H1 (cell line): ENCODE data around the gene ABCC2. TPM values are rescaled to one million over a fixed set of nuclear protein-coding genes. Genes with fewer than 3 reads are reported as not detected.
A peak's percentile ranks its signal among the peaks of the same experiment; 100 is the strongest.

Source experiments
- CTCF ChIA-PET: fragments of 300-600 bp; sonication (Branson Sonifier 250); formaldehyde crosslinking; loops from one replicate; lab custom pipeline; 2021; ENCODE audit not compliant: partially characterized antibody; lab: Charles Lee
- POLR2A ChIA-PET: fragments of 300-600 bp; sonication (Branson Sonifier 250); formaldehyde crosslinking; loops from one replicate; lab custom pipeline; 2021; ENCODE audit warnings: inconsistent platforms; ENCODE audit not compliant: partially characterized antibody; lab: Charles Lee
- DNase-seq, 2 experiments: peaks; one replicate each; pipeline versions ENCODE4 v3.0.0 to v3.0.0-alpha.2; 2010 to 2022; ENCODE audit warnings: low spot score in 2 of 2, low read depth in 1 of 2, mixed read lengths in 1 of 2
- FAIRE-seq: peaks from 2 replicates; lab custom pipeline; 2011; peaks lifted over from hg19 to GRCh38; lab: Jason Lieb, UNC
- H2AFZ ChIP-seq: 2 replicates; pipeline ENCODE4 v1.8.1; 2012; ENCODE audit warnings: low read length, inconsistent platforms
- H2AK5ac ChIP-seq: 2 replicates; pipeline ENCODE4 v1.6.1; 2013; ENCODE audit warnings: low read depth, low read length
- H2BK120ac ChIP-seq: replicated peaks from 2 replicates; pipeline ENCODE3; 2013; ENCODE audit warnings: low read depth, low read length, inconsistent platforms
- H2BK12ac ChIP-seq: 2 replicates; pipeline ENCODE4 v1.6.1; 2013; ENCODE audit warnings: low read depth, low read length
- H2BK15ac ChIP-seq: 2 replicates; pipeline ENCODE4 v1.6.1; 2013; ENCODE audit warnings: low read length
- H2BK20ac ChIP-seq: 2 replicates; pipeline ENCODE4 v1.6.1; 2013; ENCODE audit warnings: low read length
- H2BK5ac ChIP-seq: 2 replicates; pipeline ENCODE4 v1.6.1; 2013; ENCODE audit warnings: low read depth, low read length
- H3K14ac ChIP-seq: 2 replicates; pipeline ENCODE4 v1.6.1; 2013; ENCODE audit warnings: inconsistent platforms; ENCODE audit not compliant: insufficient read length
- H3K18ac ChIP-seq: 2 replicates; pipeline ENCODE4 v1.6.1; 2013; ENCODE audit warnings: low read length; ENCODE audit errors: extremely low read depth
- H3K23ac ChIP-seq: 2 replicates; pipeline ENCODE4 v1.6.1; 2013; ENCODE audit warnings: inconsistent platforms; ENCODE audit not compliant: insufficient read length
- H3K23me2 ChIP-seq: 2 replicates; pipeline ENCODE4 v1.6.1; 2013; ENCODE audit warnings: low read depth, low read length
- H3K27ac ChIP-seq: 2 replicates; pipeline ENCODE4 v1.6.1; 2011; ENCODE audit warnings: low read depth, low read length, inconsistent platforms
- H3K27me3 ChIP-seq, 4 experiments: replicated peaks in 1 of 4; 1 replicate in 1 of 4; 2 replicates in 3 of 4; pipeline versions ENCODE4 v1.6.1 to v1.8.1; 2011 to 2013; ENCODE audit warnings: low read length in 3 of 4, mild to moderate bottlenecking in 3 of 4, inconsistent platforms in 2 of 4, mixed read lengths in 2 of 4, moderate library complexity in 1 of 4; ENCODE audit not compliant: control insufficient read depth in 3 of 4, insufficient read depth in 3 of 4; ENCODE audit errors: extremely low read depth in 1 of 4
- H3K36me3 ChIP-seq, 4 experiments: 2 replicates each; pipeline versions ENCODE4 v1.6.1 to v1.8.1; 2011 to 2013; ENCODE audit warnings: mild to moderate bottlenecking in 4 of 4, low read length in 3 of 4, moderate library complexity in 2 of 4, control low read depth in 1 of 4, inconsistent platforms in 1 of 4; ENCODE audit not compliant: insufficient read depth in 4 of 4, control insufficient read depth in 2 of 4
- H3K4ac ChIP-seq: replicated peaks from 2 replicates; pipeline ENCODE3; 2013; ENCODE audit warnings: low read length, low read depth, mixed read lengths, inconsistent platforms; ENCODE audit not compliant: insufficient read length
- H3K4me1 ChIP-seq, 4 experiments: replicated peaks in 1 of 4; 1 replicate in 1 of 4; 2 replicates in 3 of 4; pipeline versions ENCODE4 v1.6.1 to v1.8.1; 2011 to 2013; ENCODE audit warnings: low read length in 3 of 4, inconsistent platforms in 2 of 4, mixed read lengths in 1 of 4; ENCODE audit not compliant: insufficient read depth in 4 of 4, control insufficient read depth in 3 of 4
- H3K4me2 ChIP-seq, 2 experiments: 2 replicates each; pipeline versions ENCODE4 v1.6.1 to v1.8.1; 2011 to 2013; ENCODE audit warnings: low read depth in 2 of 2, low read length in 2 of 2, control low read depth in 1 of 2, inconsistent platforms in 1 of 2, mild to moderate bottlenecking in 1 of 2; ENCODE audit not compliant: insufficient read depth in 1 of 2
- H3K4me3 ChIP-seq, 4 experiments: fragments of 200-600, 300-600 bp in 1 of 4; sonication (generic), shearing (Covaris generic), sonication (Bioruptor Twin) in 1 of 4; 2 replicates each; pipeline versions ENCODE4 v1.5.1 to v1.8.1; 2011 to 2016; ENCODE audit warnings: low read length in 4 of 4, low read depth in 3 of 4, control low read depth in 2 of 4, inconsistent platforms in 2 of 4, mild to moderate bottlenecking in 2 of 4, mixed read lengths in 1 of 4, moderate library complexity in 1 of 4; ENCODE audit not compliant: insufficient read depth in 2 of 4; ENCODE audit errors: extremely low read depth in 1 of 4
- H3K56ac ChIP-seq: replicated peaks from 2 replicates; pipeline ENCODE3; 2013; ENCODE audit warnings: low read depth, mild to moderate bottlenecking, mixed read lengths, low read length, inconsistent platforms; ENCODE audit not compliant: insufficient read length
- H3K79me1 ChIP-seq: 2 replicates; pipeline ENCODE4 v1.6.1; 2013; ENCODE audit warnings: low read depth, low read length, control low read depth
- H3K79me2 ChIP-seq, 2 experiments: 2 replicates each; pipeline versions ENCODE4 v1.6.1 to v1.8.1; 2012 to 2013; ENCODE audit warnings: low read length in 2 of 2, mild to moderate bottlenecking in 2 of 2, inconsistent platforms in 1 of 2; ENCODE audit not compliant: insufficient read depth in 2 of 2, control insufficient read depth in 1 of 2
- H3K9ac ChIP-seq, 4 experiments: replicated peaks in 1 of 4; 1 replicate in 1 of 4; 2 replicates in 3 of 4; pipeline versions ENCODE4 v1.6.1 to v1.8.1; 2011 to 2013; ENCODE audit warnings: low read depth in 3 of 4, low read length in 3 of 4, control low read depth in 2 of 4, mild to moderate bottlenecking in 2 of 4, moderate library complexity in 2 of 4, inconsistent platforms in 1 of 4; ENCODE audit errors: extremely low read depth in 1 of 4
- H3K9me3 ChIP-seq, 2 experiments: 2 replicates each; pipeline versions ENCODE4 v1.6.1 to v1.8.1; 2012 to 2013; ENCODE audit warnings: mild to moderate bottlenecking in 2 of 2, moderate library complexity in 2 of 2, control low read depth in 1 of 2, inconsistent platforms in 1 of 2, low read depth in 1 of 2, low read length in 1 of 2, mixed read lengths in 1 of 2; ENCODE audit not compliant: insufficient read depth in 2 of 2
- H4K20me1 ChIP-seq, 2 experiments: replicated peaks in 1 of 2; 2 replicates each; pipeline versions ENCODE3 to v1.8.1; 2011 to 2013; ENCODE audit warnings: inconsistent platforms in 2 of 2, low read length in 2 of 2, mild to moderate bottlenecking in 1 of 2; ENCODE audit not compliant: insufficient read depth in 2 of 2, control insufficient read depth in 1 of 2
- H4K5ac ChIP-seq: 2 replicates; pipeline ENCODE4 v1.6.1; 2013; ENCODE audit warnings: low read length, low read depth, mixed read lengths, inconsistent platforms; ENCODE audit not compliant: insufficient read length
- H4K8ac ChIP-seq: 2 replicates; pipeline ENCODE4 v1.8.0; 2013; ENCODE audit warnings: mild to moderate bottlenecking, moderate library complexity, low read length, inconsistent platforms; ENCODE audit not compliant: insufficient read depth; ENCODE audit errors: extremely low read depth
- H4K91ac ChIP-seq: replicated peaks from 2 replicates; pipeline ENCODE3; 2013; ENCODE audit warnings: low read length, mixed read lengths, inconsistent platforms; ENCODE audit not compliant: insufficient read length
- CTCF ChIP-seq, 3 experiments: IDR thresholded peaks; 1 replicate in 2 of 3; 2 replicates in 1 of 3; pipeline versions ENCODE4 v1.5.1 to v1.6.1; 2011; ENCODE audit warnings: low read length in 3 of 3, mild to moderate bottlenecking in 3 of 3, inconsistent platforms in 2 of 3, low read depth in 1 of 3, moderate library complexity in 1 of 3; ENCODE audit not compliant: insufficient read depth in 1 of 3; ENCODE audit errors: control extremely low read depth in 1 of 3
- EGR1 ChIP-seq: IDR thresholded peaks from 2 replicates; pipeline ENCODE4 v1.6.1; 2011; ENCODE audit warnings: low read depth, low read length, borderline replicate concordance
- FOSL1 ChIP-seq: IDR thresholded peaks from 2 replicates; pipeline ENCODE4 v1.6.1; 2011; ENCODE audit warnings: mild to moderate bottlenecking, low read depth, low read length, moderate library complexity; ENCODE audit not compliant: insufficient read depth
- NANOG ChIP-seq: IDR thresholded peaks from 2 replicates; pipeline ENCODE4 v1.6.1; 2011; ENCODE audit warnings: low read length, low read depth, mild to moderate bottlenecking, inconsistent platforms; ENCODE audit not compliant: insufficient read depth, poor library complexity, severe bottlenecking
- POLR2AphosphoS5 ChIP-seq: IDR thresholded peaks from 2 replicates; pipeline ENCODE4 v1.6.1; 2011; ENCODE audit warnings: low read depth, low read length
- RAD21 ChIP-seq, 2 experiments: IDR thresholded peaks in 1 of 2; conservative IDR thresholded peaks in 1 of 2; 2 replicates each; pipeline ENCODE4 v1.6.1; 2011; ENCODE audit warnings: low read depth in 2 of 2, low read length in 2 of 2, improper control_type of control experiment in 1 of 2, inconsistent platforms in 1 of 2, mild to moderate bottlenecking in 1 of 2, moderate library complexity in 1 of 2
- SIN3A ChIP-seq, 2 experiments: IDR thresholded peaks in 1 of 2; conservative IDR thresholded peaks in 1 of 2; 2 replicates each; pipeline ENCODE4 v1.6.1; 2011 to 2012; ENCODE audit warnings: low read length in 2 of 2, improper control_type of control experiment in 1 of 2, low read depth in 1 of 2, mild to moderate bottlenecking in 1 of 2
- TAF1 ChIP-seq: IDR thresholded peaks from 2 replicates; pipeline ENCODE4 v1.6.1; 2011; ENCODE audit warnings: mild to moderate bottlenecking, low read depth, low read length
- TBP ChIP-seq: IDR thresholded peaks from 2 replicates; pipeline ENCODE4 v1.6.1; 2011; ENCODE audit warnings: low read depth, low read length, improper control_type of control experiment
- TEAD4 ChIP-seq: IDR thresholded peaks from 2 replicates; pipeline ENCODE4 v1.6.1; 2012; ENCODE audit warnings: low read depth, low read length, inconsistent platforms, mixed read lengths
- WGBS, 2 experiments: shearing (Covaris generic) in 1 of 2; methylation state at CpG; one replicate each; pipeline versions ENCODE4 v1.1.6 to v1.1.7; 2013 to 2015; ENCODE audit warnings: low lambda C conversion rate in 2 of 2, mixed read lengths in 2 of 2, inconsistent platforms in 1 of 2, low coverage in 1 of 2, missing lambda C conversion rate in 1 of 2; ENCODE audit not compliant: insufficient replicate concordance in 2 of 2, insufficient coverage in 1 of 2, insufficient read length in 1 of 2; ENCODE audit errors: extremely low coverage in 1 of 2, missing lambda C conversion rate in 1 of 2; 5-methylcytosine and 5-hydroxymethylcytosine counted together
- polyA plus RNA-seq, 7 experiments: library from polyadenylated mRNA; depleted of rRNA in 3 of 7; stranded (reverse) in 5 of 7; unstranded in 2 of 7; fragments of >200 nt in 5 of 7; fragments of 200-250 nt in 2 of 7; gene quantifications; 1 replicate in 5 of 7; 2 replicates in 1 of 7; 4 replicates in 1 of 7; pipeline versions ENCODE4 v1.2.1 to v1.2.3, GENCODE V29; 2011 to 2013; ENCODE audit warnings: missing spikeins in 2 of 7, mixed read lengths in 2 of 7
- total RNA-seq: library from RNA; stranded (reverse); fragmentation: NEBNext Ultra II Directional; extraction: Animal tissue kit (Norgen Biotek cat#: 25700); gene quantifications from 2 replicates; pipeline ENCODE4 v1.2.1, GENCODE V29; 2021

Gene ABCC2
- total and polyA plus RNA-seq, 2 of the 8 experiments (the other 6 are each of a cell fraction or from before 2014, with no cell fraction given), result 0.74 to 1.1 TPM

GRCh38 chr10:99849057-99849456 is 66.6 kb downstream of the ABCC2 start:
- peak overlapping the region; percentile 51 to 62; a peak in 3 of 4 replicates for H3K4me2 ChIP-seq
- peak overlapping the region; percentile 76; the same call in 1 of the 2 replicates for H2BK15ac ChIP-seq
- H2BK5ac ChIP-seq, result peak overlapping the region; percentile 85
- no peak overlapping the region; a peak in 2 of 7 replicates for H3K9ac ChIP-seq
- H3K4me1 ChIP-seq, result peaks cover 8 to 29% (median 20%) of the 10 kb centered on the region in 4 experiments; a peak in 6 of 7 replicates
- H2AFZ ChIP-seq, result no peak overlapping the region
- ChIA-PET POLR2A (interaction anchor here (0.6 to 1.7 kb wide), 6 partner anchors 10 to 1570 kb away, joined by 3 to 6 read pairs (median 4); no protein-coding TSS in a partner anchor), CTCF (interaction anchor here (0.6 to 6.2 kb wide), 11 partner anchors 9 to 490 kb away, joined by 3 to 100 read pairs (median 3); no protein-coding TSS in a partner anchor)
- H4K5ac ChIP-seq, result no peak overlapping the region
- no peaks in the 10 kb centered on the region for H3K23me2 ChIP-seq
- H3K18ac ChIP-seq, result peak overlapping the region; percentile 33; the same call in 1 of the 2 replicates
- 92% methylated on average over 7 of the region's 7 CpGs; no CpG with 5 or more reads in 1 of the 2 experiments for WGBS, 2 experiments
- H4K20me1 ChIP-seq, result no peaks in the 10 kb centered on the region
- H3K27me3 ChIP-seq, result no peaks in the 10 kb centered on the region; a peak in 1 of 7 replicates
- H4K91ac ChIP-seq, result peak overlapping the region; percentile 52
- H3K27ac ChIP-seq, result peak overlapping the region; percentile 86
- H2BK20ac ChIP-seq, result peak overlapping the region; percentile 75; the same call in 1 of the 2 replicates
- H4K8ac ChIP-seq, result no peak overlapping the region; the same call in 1 of the 2 replicates
- H2BK12ac ChIP-seq, result peak overlapping the region; percentile 95; the same call in 1 of the 2 replicates
- peak overlapping the region in 1 of 4 experiments; percentile 37; a peak in 1 of 8 replicates for H3K4me3 ChIP-seq
- FAIRE-seq (no peak), DNase-seq (no peak)
- H3K36me3 ChIP-seq, result no peaks in the 10 kb centered on the region
- no peak overlapping the region for H3K56ac ChIP-seq
- H2AK5ac ChIP-seq, result peak overlapping the region; percentile 10
- no peaks in the 10 kb centered on the region for H3K9me3 ChIP-seq
- H3K14ac ChIP-seq, result no peak overlapping the region
- peak overlapping the region; percentile 18 for H2BK120ac ChIP-seq
- H3K79me1 ChIP-seq, result no peaks in the 10 kb centered on the region
- no peak overlapping the region for H3K4ac ChIP-seq
- H3K23ac ChIP-seq, result no peak overlapping the region
- no peaks in the 10 kb centered on the region for H3K79me2 ChIP-seq
- no peak for TF ChIP-seq FOSL1
- TF ChIP-seq CTCF (IDR thresholded peaks at IDR 0.05; ENCODE audit: control extremely low read depth in 1 of 3, insufficient read depth in 1 of 3, low read depth in 1 of 3, low read length in 3 of 3), result no peak
- no peak for TF ChIP-seq TEAD4
- no peak for TF ChIP-seq TAF1
- TF ChIP-seq NANOG, result no peak
- no peak for TF ChIP-seq TBP
- no peak for TF ChIP-seq EGR1
- TF ChIP-seq RAD21 (IDR thresholded peaks at IDR 0.05 in 1 of 2, conservative IDR thresholded peaks at IDR 0.05 in 1 of 2; ENCODE audit: low read depth in 2 of 2, low read length in 2 of 2), result no peak
- no peak for TF ChIP-seq POLR2AphosphoS5
- no peak for TF ChIP-seq SIN3A (conservative IDR thresholded peaks at IDR 0.05 in 1 of 2, IDR thresholded peaks at IDR 0.05 in 1 of 2; ENCODE audit: low read depth in 1 of 2, low read length in 2 of 2)
